Subcutaneous adipose tissue (tissue), 4 donors: ENCODE results near the gene CMIP. TPM values are rescaled to one million over a fixed set of nuclear protein-coding genes. Genes with fewer than 3 reads are reported as not detected.

ENCODE experiments used
- total RNA-seq, 4 donors: library from RNA; depleted of rRNA; stranded (reverse); fragments of >200 nt; gene quantifications; one replicate each; pipeline ENCODE4 v1.1.0, GENCODE V29; 2016
- TF ChIP-seq, protein P1 (sequence below): fragments of 450-650 bp; IDR thresholded peaks from one replicate; pipeline ENCODE4 v1.5.1; 2016; ENCODE audit warnings: low read depth, mild to moderate bottlenecking, control low read depth, antibody characterized with exemption, moderate library complexity

The CMIP gene
- total RNA-seq, 4 donors from 2014 or later: 19.9 to 40.3 (median 26.0) TPM

DNA sequence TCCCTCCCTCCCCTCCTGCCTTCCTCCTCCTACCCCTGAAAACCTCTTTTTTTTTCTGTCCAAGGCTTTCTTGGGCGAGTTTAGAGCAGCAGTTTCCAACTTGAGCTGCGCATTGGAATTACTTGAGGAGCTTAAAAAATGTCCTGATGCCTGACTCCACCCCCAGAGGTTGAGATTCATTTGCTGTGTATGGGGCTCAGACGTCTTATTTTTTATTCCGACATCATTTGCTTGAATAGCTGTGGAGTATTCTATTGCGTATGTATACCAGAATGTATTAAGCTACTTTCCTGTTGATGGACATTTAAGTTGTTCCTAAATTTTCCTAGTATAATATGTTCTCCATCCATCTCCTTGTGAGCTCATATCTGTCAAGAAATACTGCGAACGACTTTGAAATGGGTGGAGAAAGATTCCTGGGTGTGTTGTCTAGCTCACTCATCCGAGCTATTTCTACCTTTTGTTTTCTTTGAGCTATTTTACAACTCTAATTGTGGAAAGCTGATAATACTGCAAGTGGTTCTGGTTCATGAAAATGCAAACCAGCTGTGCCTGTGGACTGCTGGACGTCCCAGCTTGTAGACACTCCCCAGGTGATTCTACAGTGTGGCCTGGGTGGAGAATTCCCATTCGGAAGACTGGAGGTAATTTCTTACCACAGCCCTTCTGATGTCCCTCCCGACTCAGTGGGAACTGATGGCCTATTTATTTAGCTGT, 40.5 kb downstream of the CMIP start:
- TF ChIP-seq, protein P1, sequence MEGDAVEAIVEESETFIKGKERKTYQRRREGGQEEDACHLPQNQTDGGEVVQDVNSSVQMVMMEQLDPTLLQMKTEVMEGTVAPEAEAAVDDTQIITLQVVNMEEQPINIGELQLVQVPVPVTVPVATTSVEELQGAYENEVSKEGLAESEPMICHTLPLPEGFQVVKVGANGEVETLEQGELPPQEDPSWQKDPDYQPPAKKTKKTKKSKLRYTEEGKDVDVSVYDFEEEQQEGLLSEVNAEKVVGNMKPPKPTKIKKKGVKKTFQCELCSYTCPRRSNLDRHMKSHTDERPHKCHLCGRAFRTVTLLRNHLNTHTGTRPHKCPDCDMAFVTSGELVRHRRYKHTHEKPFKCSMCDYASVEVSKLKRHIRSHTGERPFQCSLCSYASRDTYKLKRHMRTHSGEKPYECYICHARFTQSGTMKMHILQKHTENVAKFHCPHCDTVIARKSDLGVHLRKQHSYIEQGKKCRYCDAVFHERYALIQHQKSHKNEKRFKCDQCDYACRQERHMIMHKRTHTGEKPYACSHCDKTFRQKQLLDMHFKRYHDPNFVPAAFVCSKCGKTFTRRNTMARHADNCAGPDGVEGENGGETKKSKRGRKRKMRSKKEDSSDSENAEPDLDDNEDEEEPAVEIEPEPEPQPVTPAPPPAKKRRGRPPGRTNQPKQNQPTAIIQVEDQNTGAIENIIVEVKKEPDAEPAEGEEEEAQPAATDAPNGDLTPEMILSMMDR: no peak

DNA sequence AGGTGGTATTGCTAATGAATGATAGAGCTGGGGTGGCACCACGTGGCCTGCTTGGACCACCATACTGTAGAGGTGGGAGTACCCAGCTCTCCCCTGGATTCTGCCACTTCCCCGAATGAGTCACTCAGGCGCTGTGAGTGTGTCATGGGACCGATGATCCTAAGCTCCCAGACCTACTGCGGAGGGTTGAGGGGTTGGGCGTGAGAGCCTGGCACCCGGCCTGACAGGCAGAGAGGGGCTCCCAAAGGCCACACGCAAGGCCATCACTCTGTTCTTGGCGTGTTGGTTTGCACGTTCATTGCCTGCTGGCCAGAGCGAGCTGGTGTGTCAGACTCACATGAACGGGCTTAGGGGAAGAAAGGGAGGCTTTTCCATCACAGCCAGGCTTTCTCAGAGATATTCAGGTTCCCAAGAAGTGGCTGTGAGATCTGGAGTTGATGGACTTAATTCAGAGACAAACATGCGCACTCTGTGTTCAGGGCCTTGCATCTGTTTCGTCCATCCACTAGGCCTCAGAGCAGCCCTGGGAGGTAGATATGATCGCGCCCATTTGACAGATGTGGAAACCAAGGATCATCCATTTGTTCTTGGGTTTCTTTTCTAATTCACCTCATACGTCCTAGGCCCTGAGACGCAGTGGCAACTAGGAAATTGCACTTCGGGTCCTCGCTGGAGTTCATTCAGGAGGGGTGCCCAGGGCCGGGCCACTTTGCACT, 41.4 kb downstream of the CMIP start:
- TF ChIP-seq, protein P1: no peak

DNA sequence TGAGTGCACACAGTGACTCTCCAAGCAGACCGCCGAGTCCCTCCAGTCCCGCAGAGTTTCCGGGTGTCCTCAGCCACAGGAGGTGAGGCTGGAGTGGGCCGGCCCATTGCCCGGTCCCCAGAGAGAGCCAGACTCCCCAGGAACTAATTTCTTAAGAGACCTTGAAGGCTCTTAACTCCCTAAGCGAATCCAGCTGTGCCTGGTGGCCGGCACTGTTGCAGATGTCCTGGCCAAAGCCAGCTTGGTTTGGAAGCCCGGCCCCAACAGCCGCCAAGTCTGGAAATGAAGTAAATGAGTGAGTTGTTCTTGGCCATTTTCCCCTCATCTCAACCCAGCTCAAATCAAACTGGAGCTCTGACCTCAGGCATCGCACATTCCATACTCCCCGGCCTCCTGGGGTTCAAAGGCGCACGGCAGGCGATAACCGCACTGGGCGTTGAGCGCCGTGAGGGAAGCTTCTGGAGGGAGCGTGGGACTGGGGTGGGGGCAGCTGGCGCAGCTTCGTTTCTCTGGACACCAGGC, 42.0 kb downstream of the CMIP start:
- TF ChIP-seq, protein P1: no peak

DNA sequence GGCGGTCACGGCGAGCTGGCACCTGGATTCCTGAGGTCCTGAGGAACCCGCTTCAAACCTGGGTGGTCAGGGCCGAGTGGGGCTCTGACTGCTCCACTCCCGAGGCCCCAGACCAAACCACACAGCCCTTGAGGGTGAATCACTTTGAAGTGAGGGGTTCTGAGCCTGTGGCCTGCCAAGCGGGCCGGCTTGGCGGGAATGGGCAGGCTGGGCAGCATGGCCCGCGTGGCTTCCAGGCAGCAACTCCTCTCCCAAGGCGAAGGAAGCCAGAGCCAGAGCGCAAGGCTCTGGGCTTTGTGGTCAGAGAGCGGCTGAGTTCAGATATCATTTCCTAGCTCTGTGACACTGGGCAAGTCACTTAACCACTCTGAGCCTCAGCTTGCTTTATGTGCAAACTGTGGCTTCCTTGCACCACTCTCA, 42.7 kb downstream of the CMIP start:
- TF ChIP-seq, protein P1: no peak

DNA sequence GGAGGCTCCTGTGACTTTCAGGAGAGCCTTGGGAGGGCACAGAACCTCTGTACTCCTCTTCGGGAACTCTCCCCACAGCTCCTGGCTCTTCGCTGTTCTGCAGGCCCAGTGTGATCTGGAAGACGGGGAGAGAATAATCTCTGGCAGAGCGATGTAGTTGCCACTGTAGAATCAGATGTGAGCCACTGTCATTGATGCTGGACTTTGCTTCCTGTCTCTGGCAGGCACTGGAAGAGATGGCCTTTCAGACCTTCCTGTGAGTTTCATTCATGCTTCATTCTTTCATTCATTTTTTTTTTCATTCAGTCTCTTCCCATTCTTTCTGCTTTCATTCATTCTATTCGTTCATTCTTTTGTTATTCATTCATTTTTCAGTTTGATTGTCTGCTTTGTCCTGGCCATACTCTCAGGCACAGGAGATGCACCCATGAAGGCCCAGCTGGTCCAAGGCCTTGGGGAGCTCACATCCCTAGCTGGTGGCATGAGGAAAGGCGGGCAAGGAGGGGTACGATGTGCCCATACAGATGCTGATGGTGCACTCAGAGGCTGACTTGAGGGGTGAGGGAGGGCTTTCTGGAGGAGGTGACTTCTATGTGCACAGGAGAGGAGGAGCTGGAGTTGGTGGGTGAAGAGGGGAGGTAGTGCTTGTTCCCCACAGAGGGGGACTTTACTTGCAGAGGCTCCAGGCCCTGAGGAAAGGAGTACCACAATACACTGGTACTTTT, 44.2 kb downstream of the CMIP start:
- TF ChIP-seq, protein P1: no peak

DNA sequence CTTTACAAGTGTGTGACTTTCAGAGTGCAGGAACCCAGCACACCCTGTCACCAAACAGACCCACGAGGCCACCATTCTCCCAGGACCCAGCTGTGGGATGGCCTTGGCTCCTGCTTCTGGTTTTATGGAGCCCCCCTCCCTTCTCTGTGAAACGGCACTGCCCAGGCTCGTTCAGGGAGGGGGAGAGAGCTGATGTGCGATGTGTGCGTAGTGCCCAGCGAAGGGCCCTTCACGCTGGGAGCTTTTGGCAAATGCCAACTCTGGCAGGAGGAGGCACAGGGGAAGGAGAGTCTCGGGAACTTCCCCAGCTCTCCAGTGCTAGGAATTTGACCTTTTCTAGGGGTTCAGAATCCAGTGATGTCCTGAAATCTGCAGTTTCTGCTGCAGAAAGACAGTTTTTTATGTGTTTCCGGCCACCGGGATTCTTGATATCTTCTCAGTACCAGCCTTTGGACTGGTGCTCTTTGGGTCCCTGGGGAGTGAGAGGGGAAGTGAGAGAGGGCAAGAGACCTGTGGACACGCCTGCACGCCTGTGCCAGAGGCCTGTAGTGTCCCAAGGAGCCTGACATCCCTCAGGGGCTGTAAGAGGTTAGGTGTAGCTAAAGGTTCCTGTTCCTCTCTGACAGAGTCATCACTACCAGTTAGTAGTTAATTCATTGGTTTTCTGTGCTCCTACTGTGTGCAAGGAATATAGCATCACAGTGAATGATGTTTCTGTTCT, 45.1 kb downstream of the CMIP start:
- TF ChIP-seq, protein P1: no peak
